Fibroblast of lung (primary cell): Measurements from ENCODE around the gene NEK4.

ENCODE experiments used
- CTCF ChIP-seq, 2 donors: IDR thresholded peaks in 1 of 2; conservative IDR thresholded peaks in 1 of 2; 1 replicate in 1 of 2; 2 replicates in 1 of 2; pipeline ENCODE4 v1.5.1; 2011 to 2012; ENCODE audit warnings: low read length in 2 of 2, control low read depth in 1 of 2, inconsistent platforms in 1 of 2, low read depth in 1 of 2, mild to moderate bottlenecking in 1 of 2
- EZH2 ChIP-seq: IDR thresholded peaks from 2 replicates; pipeline ENCODE4 v1.5.1; 2012; ENCODE audit warnings: low read length, control low read depth, mild to moderate bottlenecking; ENCODE audit errors: missing control alignments

- TF ChIP-seq CTCF (conservative IDR thresholded peaks at IDR 0.05 in 1 of 2, IDR thresholded peaks at IDR 0.05 in 1 of 2; ENCODE audit: low read depth in 1 of 2, low read length in 2 of 2) (no peak), EZH2 (no peak)
Measured at GRCh38 chr3:52777127-52777958, 6.6 kb upstream of the NEK4 start, which contains the start of gene ITIH1.
